Astrocyte of the cerebellum (primary cell): ENCODE measurements around the gene RASSF8.

ENCODE experiments used
- DNase-seq: peaks from one replicate; pipeline ENCODE4 v3.0.0-alpha.2; 2011; ENCODE audit warnings: low read depth
- H3K4me3 ChIP-seq: 2 replicates; pipeline ENCODE4 v1.5.1; 2011; ENCODE audit warnings: mild to moderate bottlenecking, low read depth, low read length, moderate library complexity
- CTCF ChIP-seq: IDR thresholded peaks from 2 replicates; pipeline ENCODE4 v1.5.1; 2012; ENCODE audit warnings: low read length, low read depth, moderate library complexity, mild to moderate bottlenecking; ENCODE audit errors: missing control alignments
- in situ Hi-C: cut with HindIII; loops from 2 replicates; pipeline ENCODE4 v1.10.0; 2017; ENCODE audit warnings: low sequenced_read_pairs

Gene RASSF8

GRCh38 chr12:25970916-25971653 lies 12.6 kb downstream of the RASSF8 start:
- H3K4me3 ChIP-seq, result no peak overlapping the region
- DNase-seq, result no peak
- peak; percentile 42 for TF ChIP-seq CTCF
- in situ Hi-C loops, result no loop called here

- TF ChIP-seq CTCF, result no peak
- in situ Hi-C loops, result no loop called here
- no peak for DNase-seq
- no peak overlapping the region for H3K4me3 ChIP-seq
Measured at GRCh38 chr12:25971654-25972041, 13.2 kb downstream of the RASSF8 start.

GRCh38 chr12:25972783-25973182 lies 14.3 kb downstream of the RASSF8 start:
- TF ChIP-seq CTCF, result no peak
- in situ Hi-C loops, result no loop called here
- DNase-seq, result no peak
- H3K4me3 ChIP-seq, result no peak overlapping the region

GRCh38 chr12:25975179-25975578 lies 16.7 kb downstream of the RASSF8 start:
- TF ChIP-seq CTCF, result no peak
- no peak for DNase-seq
- in situ Hi-C loops, result no loop called here
- no peak overlapping the region for H3K4me3 ChIP-seq

- no peak overlapping the region for H3K4me3 ChIP-seq
- in situ Hi-C loops, result no loop called here
- DNase-seq, result no peak
- TF ChIP-seq CTCF, result no peak
Measured at GRCh38 chr12:25975682-25976081, 17.2 kb downstream of the RASSF8 start.

GRCh38 chr12:25976289-25976688 lies 17.8 kb downstream of the RASSF8 start:
- no peak for DNase-seq
- no peak for TF ChIP-seq CTCF
- in situ Hi-C loops, result no loop called here
- H3K4me3 ChIP-seq, result peak overlapping the region; percentile 22
